ENCODE measurements around the gene PLCB3. TPM values are rescaled to one million over a fixed set of nuclear protein-coding genes. Genes with fewer than 3 reads are reported as not detected.
A peak's percentile ranks its signal among the peaks of the same experiment; 100 is the strongest.

Gene PLCB3
- total RNA-seq, 1 donor from 2014 or later = 9.4 TPM

DNA sequence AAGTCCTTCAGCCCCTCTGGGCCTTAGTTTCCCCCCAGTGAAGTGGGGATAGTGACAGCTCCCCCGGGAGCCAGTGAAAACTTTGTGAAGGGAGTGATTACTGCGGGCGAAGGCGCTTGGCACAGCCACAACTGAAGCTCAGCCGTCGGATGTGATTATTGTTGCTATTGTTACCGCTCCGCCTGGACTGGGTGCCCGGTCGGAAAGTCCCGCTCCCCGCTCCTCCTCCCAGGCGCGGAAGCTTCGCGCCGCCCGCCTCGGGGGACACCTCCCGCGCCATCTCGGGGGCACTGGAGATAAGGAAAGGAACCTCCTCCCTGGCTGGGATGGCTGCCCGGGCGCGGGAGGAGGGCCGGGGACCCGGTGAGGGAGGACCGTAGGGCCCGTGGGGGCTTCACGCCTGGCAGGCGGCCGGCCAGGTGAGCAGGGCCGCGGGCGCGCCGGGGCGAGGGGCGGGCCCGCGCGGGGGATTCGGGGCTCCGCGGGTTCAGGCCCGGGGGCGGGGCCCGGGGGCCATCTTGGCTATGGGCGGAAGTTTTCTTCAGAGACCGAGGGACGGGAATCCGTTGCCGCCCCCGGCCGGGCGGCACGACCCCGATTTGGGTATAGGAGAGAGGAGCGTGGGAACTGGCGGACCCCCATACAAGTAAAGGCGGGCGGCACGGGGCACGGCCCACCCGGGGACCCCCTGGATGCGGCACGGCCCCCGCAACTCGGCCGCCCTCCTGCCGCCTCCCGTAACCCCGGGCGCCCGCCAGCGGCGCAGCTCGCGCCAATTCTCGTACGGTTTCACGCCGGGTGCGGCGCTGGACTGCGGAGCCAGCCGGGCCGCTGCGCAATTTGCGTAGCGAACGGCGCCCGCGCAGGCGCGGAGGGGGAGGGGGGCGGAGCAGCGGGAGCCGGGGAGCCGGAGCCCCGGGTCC lies 33.9 kb downstream of the PLCB3 start, which contains the start of gene GPR137:
TSS of gene GPR137 (plus strand) at position 887 of the 923 bp plus-strand sequence. CDS start 677 bp downstream, outside the sequence.
- peak within 1 kb of the TSS; percentile 93 to 96 (median 96) for H3K9ac ChIP-seq (ENCODE audit: low read depth in 1 of 3, low read length in 3 of 3)
- peak within 1 kb of the TSS; percentile 87 to 91 (median 91) for H3K4me3 ChIP-seq (ENCODE audit: low read length in 3 of 3)
- peak within 1 kb of the TSS; percentile 87 for H3K27ac ChIP-seq (ENCODE audit: low read depth, low read length)
- no peaks in the 10 kb centered on the region for H3K9me3 ChIP-seq (ENCODE audit: control insufficient read depth in 3 of 3, low read length in 3 of 3)
- peaks cover 0 to 6% (median 6%) of the 10 kb centered on the region in 3 donors for H3K36me3 ChIP-seq (ENCODE audit: control insufficient read depth in 3 of 3, insufficient read depth in 3 of 3, low read length in 3 of 3)
- peaks cover 0 to 3% (median under 1%) of the 10 kb centered on the region in 3 donors for H3K27me3 ChIP-seq (ENCODE audit: control insufficient read depth in 3 of 3, insufficient read depth in 3 of 3, low read length in 3 of 3)
- peaks cover 27 to 35% (median 31%) of the 10 kb centered on the region in 3 donors for H3K4me1 ChIP-seq (ENCODE audit: control insufficient read depth in 3 of 3, insufficient read depth in 3 of 3, low read length in 3 of 3)

DNA sequence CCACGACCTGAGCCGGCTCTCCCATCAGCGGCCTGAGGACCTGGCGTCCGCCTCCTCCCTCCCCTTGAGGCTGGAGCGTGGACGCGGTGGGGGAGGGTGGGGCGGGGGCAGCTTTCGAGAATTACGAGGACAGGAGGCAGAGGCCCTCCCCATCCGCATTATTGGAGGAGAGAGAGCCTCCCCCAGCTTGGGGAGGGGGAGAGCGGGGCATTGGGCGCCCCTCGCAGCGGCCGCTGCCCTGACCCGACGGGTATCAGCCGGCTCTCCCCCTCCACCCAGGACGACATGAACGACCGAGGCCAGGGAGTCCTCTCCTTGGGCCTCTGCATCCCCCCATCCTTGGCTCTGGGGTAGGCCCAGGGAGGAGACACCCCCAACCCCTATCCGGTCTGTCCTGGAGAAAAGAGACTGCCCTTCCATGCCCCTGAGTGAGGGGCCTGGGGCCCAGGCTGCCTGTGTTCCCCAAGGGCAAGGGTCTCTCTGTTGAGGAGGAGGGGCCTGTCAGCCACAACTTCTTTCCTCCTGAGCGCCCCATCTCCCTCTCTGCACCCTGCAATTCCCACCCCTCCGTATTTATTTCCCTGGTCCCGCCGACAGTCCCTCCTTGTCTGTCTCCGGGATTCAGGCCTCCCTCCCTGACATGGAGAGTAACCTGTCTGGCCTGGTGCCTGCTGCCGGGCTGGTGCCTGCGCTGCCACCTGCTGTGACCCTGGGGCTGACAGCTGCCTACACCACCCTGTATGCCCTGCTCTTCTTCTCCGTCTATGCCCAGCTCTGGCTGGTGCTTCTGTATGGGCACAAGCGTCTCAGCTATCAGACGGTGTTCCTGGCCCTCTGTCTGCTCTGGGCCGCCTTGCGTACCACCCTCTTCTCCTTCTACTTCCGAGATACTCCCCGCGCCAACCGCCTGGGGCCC lies 34.8 kb downstream of the PLCB3 start:
- H3K27me3 ChIP-seq (ENCODE audit: control insufficient read depth in 3 of 3, insufficient read depth in 3 of 3, low read length in 3 of 3) = peaks cover 8 to 10% (median 9%) of the 10 kb centered on the region in 3 donors
- no peak overlapping the region for H3K27ac ChIP-seq (ENCODE audit: low read depth, low read length)
- H3K4me1 ChIP-seq (ENCODE audit: control insufficient read depth in 3 of 3, insufficient read depth in 3 of 3, low read length in 3 of 3) = peaks cover 27 to 35% (median 31%) of the 10 kb centered on the region in 3 donors
- peak overlapping the region; percentile 67 to 87 (median 73) for H3K4me3 ChIP-seq (ENCODE audit: low read length in 3 of 3)
- peak overlapping the region; percentile 72 to 78 (median 78) for H3K9ac ChIP-seq (ENCODE audit: low read depth in 1 of 3, low read length in 3 of 3)
- H3K9me3 ChIP-seq (ENCODE audit: control insufficient read depth in 3 of 3, low read length in 3 of 3) = no peaks in the 10 kb centered on the region
- H3K36me3 ChIP-seq (ENCODE audit: control insufficient read depth in 3 of 3, insufficient read depth in 3 of 3, low read length in 3 of 3) = peaks cover 0 to 6% (median 6%) of the 10 kb centered on the region in 3 donors

- Histone ChIP-seq H3K36me3 (ENCODE audit: control insufficient read depth in 3 of 3, insufficient read depth in 3 of 3, low read length in 3 of 3) (peaks cover 0 to 6% (median 6%) of the 10 kb centered on the region in 3 donors), H3K9ac (ENCODE audit: low read depth in 1 of 3, low read length in 3 of 3) (peak overlapping the region in 2 of 3 donors; percentile 72 to 78), H3K9me3 (ENCODE audit: control insufficient read depth in 3 of 3, low read length in 3 of 3) (no peaks in the 10 kb centered on the region), H3K27ac (ENCODE audit: low read depth, low read length) (no peak overlapping the region), H3K4me1 (ENCODE audit: control insufficient read depth in 3 of 3, insufficient read depth in 3 of 3, low read length in 3 of 3) (peaks cover 28 to 35% (median 32%) of the 10 kb centered on the region in 3 donors), H3K4me3 (ENCODE audit: low read length in 3 of 3) (peak overlapping the region in 1 of 3 donors; percentile 73), H3K27me3 (ENCODE audit: control insufficient read depth in 3 of 3, insufficient read depth in 3 of 3, low read length in 3 of 3) (peaks cover 11 to 15% (median 15%) of the 10 kb centered on the region in 3 donors)
Observed at GRCh38 chr11:64286801-64287159, 35.5 kb downstream of the PLCB3 start.

DNA sequence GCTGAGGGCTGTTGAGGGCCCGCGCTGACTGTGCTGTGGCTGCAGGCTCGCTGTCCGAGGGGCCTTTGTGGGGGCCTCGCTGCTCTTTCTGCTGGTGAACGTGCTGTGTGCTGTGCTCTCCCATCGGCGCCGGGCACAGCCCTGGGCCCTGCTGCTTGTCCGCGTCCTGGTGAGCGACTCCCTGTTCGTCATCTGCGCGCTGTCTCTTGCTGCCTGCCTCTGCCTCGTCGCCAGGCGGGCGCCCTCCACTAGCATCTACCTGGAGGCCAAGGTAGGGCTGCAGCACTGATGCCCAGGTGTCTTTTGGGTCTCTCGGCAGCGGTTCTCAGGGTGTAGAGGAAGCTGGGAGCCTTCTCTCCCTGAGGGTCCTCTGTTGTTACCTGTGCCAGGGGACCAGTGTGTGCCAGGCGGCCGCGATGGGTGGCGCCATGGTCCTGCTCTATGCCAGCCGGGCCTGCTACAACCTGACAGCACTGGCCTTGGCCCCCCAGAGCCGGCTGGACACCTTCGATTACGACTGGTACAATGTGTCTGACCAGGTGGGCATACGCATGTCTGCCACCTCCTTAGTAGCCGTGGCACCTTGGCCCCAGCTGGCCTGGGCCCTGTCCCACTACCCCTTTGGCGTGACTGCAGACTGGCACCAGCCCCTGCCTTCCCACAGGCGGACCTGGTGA lies 36.5 kb downstream of the PLCB3 start:
- Histone ChIP-seq H3K27me3 (ENCODE audit: control insufficient read depth in 3 of 3, insufficient read depth in 3 of 3, low read length in 3 of 3) (peaks cover 21 to 26% (median 25%) of the 10 kb centered on the region in 3 donors), H3K36me3 (ENCODE audit: control insufficient read depth in 3 of 3, insufficient read depth in 3 of 3, low read length in 3 of 3) (peaks cover 0 to 3% (median 0%) of the 10 kb centered on the region in 3 donors), H3K4me1 (ENCODE audit: control insufficient read depth in 3 of 3, insufficient read depth in 3 of 3, low read length in 3 of 3) (peaks cover 31 to 40% (median 38%) of the 10 kb centered on the region in 3 donors), H3K4me3 (ENCODE audit: low read length in 3 of 3) (no peak overlapping the region), H3K9me3 (ENCODE audit: control insufficient read depth in 3 of 3, low read length in 3 of 3) (no peaks in the 10 kb centered on the region), H3K27ac (ENCODE audit: low read depth, low read length) (no peak overlapping the region), H3K9ac (ENCODE audit: low read depth in 1 of 3, low read length in 3 of 3) (no peak overlapping the region)

- no peak overlapping the region for H3K9ac ChIP-seq (ENCODE audit: low read depth in 1 of 3, low read length in 3 of 3)
- H3K4me1 ChIP-seq (ENCODE audit: control insufficient read depth in 3 of 3, insufficient read depth in 3 of 3, low read length in 3 of 3) = peaks cover 27 to 35% (median 33%) of the 10 kb centered on the region in 3 donors
- peaks cover 27 to 31% (median 31%) of the 10 kb centered on the region in 3 donors for H3K27me3 ChIP-seq (ENCODE audit: control insufficient read depth in 3 of 3, insufficient read depth in 3 of 3, low read length in 3 of 3)
- peaks cover 0 to under 1% (median 0%) of the 10 kb centered on the region in 3 donors for H3K36me3 ChIP-seq (ENCODE audit: control insufficient read depth in 3 of 3, insufficient read depth in 3 of 3, low read length in 3 of 3)
- H3K4me3 ChIP-seq (ENCODE audit: low read length in 3 of 3) = no peak overlapping the region
- no peaks in the 10 kb centered on the region for H3K9me3 ChIP-seq (ENCODE audit: control insufficient read depth in 3 of 3, low read length in 3 of 3)
- H3K27ac ChIP-seq (ENCODE audit: low read depth, low read length) = no peak overlapping the region
Observed at GRCh38 chr11:64288353-64288750, 37.0 kb downstream of the PLCB3 start.

GRCh38 chr11:64289002-64289564 lies 37.8 kb downstream of the PLCB3 start:
- Histone ChIP-seq H3K9ac (ENCODE audit: low read depth in 1 of 3, low read length in 3 of 3) (no peak overlapping the region), H3K27me3 (ENCODE audit: control insufficient read depth in 3 of 3, insufficient read depth in 3 of 3, low read length in 3 of 3) (peaks cover 34% of the 10 kb centered on the region in 3 donors), H3K27ac (ENCODE audit: low read depth, low read length) (no peak overlapping the region), H3K4me1 (ENCODE audit: control insufficient read depth in 3 of 3, insufficient read depth in 3 of 3, low read length in 3 of 3) (peaks cover 20 to 28% (median 26%) of the 10 kb centered on the region in 3 donors), H3K36me3 (ENCODE audit: control insufficient read depth in 3 of 3, insufficient read depth in 3 of 3, low read length in 3 of 3) (no peaks in the 10 kb centered on the region), H3K4me3 (ENCODE audit: low read length in 3 of 3) (no peak overlapping the region), H3K9me3 (ENCODE audit: control insufficient read depth in 3 of 3, low read length in 3 of 3) (no peaks in the 10 kb centered on the region)

GRCh38 chr11:64290352-64291261 lies 39.3 kb downstream of the PLCB3 start:
- no peaks in the 10 kb centered on the region for H3K36me3 ChIP-seq (ENCODE audit: control insufficient read depth in 3 of 3, insufficient read depth in 3 of 3, low read length in 3 of 3)
- no peak overlapping the region for H3K4me3 ChIP-seq (ENCODE audit: low read length in 3 of 3)
- H3K9me3 ChIP-seq (ENCODE audit: control insufficient read depth in 3 of 3, low read length in 3 of 3) = no peaks in the 10 kb centered on the region
- H3K27me3 ChIP-seq (ENCODE audit: control insufficient read depth in 3 of 3, insufficient read depth in 3 of 3, low read length in 3 of 3) = peaks cover 40 to 47% (median 45%) of the 10 kb centered on the region in 3 donors
- H3K27ac ChIP-seq (ENCODE audit: low read depth, low read length) = no peak overlapping the region
- no peak overlapping the region for H3K9ac ChIP-seq (ENCODE audit: low read depth in 1 of 3, low read length in 3 of 3)
- peaks cover 18 to 25% (median 19%) of the 10 kb centered on the region in 3 donors for H3K4me1 ChIP-seq (ENCODE audit: control insufficient read depth in 3 of 3, insufficient read depth in 3 of 3, low read length in 3 of 3)

- peak within 1 kb of the TSS in 2 of 3 donors; percentile 29 to 36 for H3K4me3 ChIP-seq (ENCODE audit: low read length in 3 of 3)
- no peak within 1 kb of the TSS for H3K27ac ChIP-seq (ENCODE audit: low read depth, low read length)
- no peaks in the 10 kb centered on the region for H3K9me3 ChIP-seq (ENCODE audit: control insufficient read depth in 3 of 3, low read length in 3 of 3)
- H3K4me1 ChIP-seq (ENCODE audit: control insufficient read depth in 3 of 3, insufficient read depth in 3 of 3, low read length in 3 of 3) = peaks cover 13 to 20% (median 14%) of the 10 kb centered on the region in 3 donors
- peak within 1 kb of the TSS in 1 of 3 donors; percentile 25 for H3K9ac ChIP-seq (ENCODE audit: low read depth in 1 of 3, low read length in 3 of 3)
- H3K36me3 ChIP-seq (ENCODE audit: control insufficient read depth in 3 of 3, insufficient read depth in 3 of 3, low read length in 3 of 3) = no peaks in the 10 kb centered on the region
- H3K27me3 ChIP-seq (ENCODE audit: control insufficient read depth in 3 of 3, insufficient read depth in 3 of 3, low read length in 3 of 3) = peaks cover 47 to 54% (median 52%) of the 10 kb centered on the region in 3 donors
Observed at GRCh38 chr11:64291262-64291751, 40.0 kb downstream of the PLCB3 start, which contains the start of gene KCNK4. KCNK4 (plus strand) TSS chr11:64291302; CDS start chr11:64293019, 1,717 bp downstream.
